HEK293T (cell line): ENCODE measurements around the gene NR6A1.

Source experiments
- ARNT ChIP-seq: fragments of 450-650 bp; IDR thresholded peaks from 2 replicates; pipeline ENCODE4 v1.6.1; 2017; ENCODE audit warnings: mild to moderate bottlenecking
- BHLHE40 ChIP-seq: fragments of 450-650 bp; IDR thresholded peaks from 2 replicates; pipeline ENCODE4 v1.6.1; 2016; ENCODE audit warnings: mild to moderate bottlenecking, moderate library complexity, borderline replicate concordance
- ELF4 ChIP-seq: fragments of 450-650 bp; IDR thresholded peaks from 2 replicates; pipeline ENCODE4 v1.6.1; 2017; ENCODE audit warnings: antibody characterized with exemption
- FOXK2 ChIP-seq: fragments of 450-650 bp; IDR thresholded peaks from 2 replicates; pipeline ENCODE4 v1.6.1; 2016; ENCODE audit warnings: mild to moderate bottlenecking
- FOXM1 ChIP-seq: fragments of 450-650 bp; IDR thresholded peaks from 2 replicates; pipeline ENCODE4 v1.6.1; 2017; ENCODE audit warnings: mild to moderate bottlenecking, borderline replicate concordance
- HDGF ChIP-seq: fragments of 450-650 bp; IDR thresholded peaks from 2 replicates; pipeline ENCODE4 v1.6.1; 2017; ENCODE audit warnings: antibody characterized with exemption, borderline replicate concordance
- L3MBTL2 ChIP-seq: fragments of 450-650 bp; conservative IDR thresholded peaks from 2 replicates; pipeline ENCODE4 v1.6.1; 2016; ENCODE audit warnings: mild to moderate bottlenecking
- LEF1 ChIP-seq: fragments of 450-650 bp; IDR thresholded peaks from 2 replicates; pipeline ENCODE4 v1.6.1; 2017; ENCODE audit warnings: mild to moderate bottlenecking, borderline replicate concordance
- SP1 ChIP-seq: fragments of 450-650 bp; IDR thresholded peaks from 2 replicates; pipeline ENCODE4 v1.6.1; 2017
- SUZ12 ChIP-seq: fragments of 450-650 bp; IDR thresholded peaks from 2 replicates; pipeline ENCODE4 v1.6.1; 2016; ENCODE audit warnings: mild to moderate bottlenecking
- TARDBP ChIP-seq: fragments of 450-650 bp; IDR thresholded peaks from 2 replicates; pipeline ENCODE4 v1.6.1; 2016

DNA sequence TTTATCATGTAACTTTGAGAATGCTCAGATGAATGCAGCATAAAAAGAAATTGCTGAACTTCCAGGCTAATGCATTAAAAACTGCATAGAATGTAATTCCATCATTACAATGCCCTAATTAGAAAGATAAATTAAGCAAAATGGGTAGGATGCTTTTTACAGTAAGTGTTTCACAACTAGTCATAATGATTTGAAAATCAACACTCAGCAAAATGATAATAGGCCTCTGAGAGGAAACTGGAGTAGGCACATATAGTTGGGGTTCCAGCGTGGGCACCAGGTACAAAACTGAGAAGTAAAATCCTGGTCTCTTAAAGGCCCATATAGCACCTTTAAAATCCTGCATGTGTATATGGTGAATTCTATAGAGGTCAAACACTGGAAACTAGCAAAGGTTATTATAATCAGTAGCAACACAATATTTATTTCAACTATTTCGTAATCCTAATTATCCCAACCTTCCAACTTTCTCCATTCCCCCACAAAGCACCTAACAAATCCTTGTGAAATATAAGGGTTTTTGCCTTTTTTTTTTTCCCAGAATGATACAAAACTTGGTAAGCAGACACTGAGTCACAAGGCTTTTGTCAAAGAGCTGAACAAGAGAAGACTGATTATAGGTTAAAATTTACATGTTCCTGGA, 155.9 kb downstream of the NR6A1 start:
- no peak for TF ChIP-seq HDGF
- no peak for TF ChIP-seq FOXK2
- no peak for TF ChIP-seq FOXM1
- no peak for TF ChIP-seq SUZ12
- TF ChIP-seq SP1, result no peak
- TF ChIP-seq TARDBP, result no peak
- TF ChIP-seq BHLHE40, result no peak
- no peak for TF ChIP-seq L3MBTL2
- no peak for TF ChIP-seq LEF1
- TF ChIP-seq ARNT, result no peak
- TF ChIP-seq ELF4, result no peak
